GM12872 (cell line): ENCODE data around the gene RAB11FIP5.

ENCODE experiments used
- TF ChIP-seq, protein P1 (sequence below): IDR thresholded peaks from 3 replicates; pipeline ENCODE4 v1.5.1; 2011; ENCODE audit warnings: low read depth, mild to moderate bottlenecking, low read length, moderate library complexity; ENCODE audit not compliant: insufficient read depth

Gene RAB11FIP5

DNA sequence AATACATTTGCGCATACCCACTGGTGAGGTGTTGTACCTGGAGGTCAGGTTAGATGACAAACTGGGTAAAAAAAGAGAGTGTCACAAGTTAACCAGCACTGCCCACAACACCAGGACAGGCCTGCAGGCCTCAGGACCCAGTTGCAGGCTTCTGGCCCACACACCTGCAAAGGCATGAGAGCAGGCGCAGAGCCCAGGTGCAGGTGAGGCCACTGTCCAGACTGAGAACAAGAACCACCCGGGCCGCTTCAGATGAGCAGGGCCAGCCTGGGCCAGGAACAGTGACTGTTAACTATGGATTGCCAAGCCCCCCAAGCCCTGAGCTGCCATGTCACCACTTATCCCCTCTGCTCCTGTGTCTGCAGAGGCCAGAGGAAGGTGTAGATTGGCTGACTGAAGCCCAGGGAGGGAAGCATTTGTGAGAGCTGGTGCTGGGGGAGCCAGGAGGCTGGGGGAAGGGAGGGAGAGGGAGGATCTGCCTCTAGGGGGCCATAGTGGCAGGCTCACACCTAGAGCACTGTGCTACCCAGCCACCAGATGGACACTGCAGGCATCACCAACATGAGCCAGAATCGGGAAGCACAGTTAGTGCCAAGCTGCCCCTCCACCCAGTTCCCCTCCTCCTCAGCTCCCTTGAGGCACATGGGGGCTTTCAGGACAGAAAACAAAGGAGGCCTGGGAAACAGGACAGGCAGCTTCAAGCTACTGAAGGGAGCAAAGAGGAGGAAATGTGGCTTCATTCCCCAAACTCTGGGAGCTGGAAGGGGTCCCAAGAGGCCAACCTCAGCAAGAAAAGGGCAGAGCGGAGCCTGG lies 76.6 kb downstream of the RAB11FIP5 start:
- TF ChIP-seq, protein P1, sequence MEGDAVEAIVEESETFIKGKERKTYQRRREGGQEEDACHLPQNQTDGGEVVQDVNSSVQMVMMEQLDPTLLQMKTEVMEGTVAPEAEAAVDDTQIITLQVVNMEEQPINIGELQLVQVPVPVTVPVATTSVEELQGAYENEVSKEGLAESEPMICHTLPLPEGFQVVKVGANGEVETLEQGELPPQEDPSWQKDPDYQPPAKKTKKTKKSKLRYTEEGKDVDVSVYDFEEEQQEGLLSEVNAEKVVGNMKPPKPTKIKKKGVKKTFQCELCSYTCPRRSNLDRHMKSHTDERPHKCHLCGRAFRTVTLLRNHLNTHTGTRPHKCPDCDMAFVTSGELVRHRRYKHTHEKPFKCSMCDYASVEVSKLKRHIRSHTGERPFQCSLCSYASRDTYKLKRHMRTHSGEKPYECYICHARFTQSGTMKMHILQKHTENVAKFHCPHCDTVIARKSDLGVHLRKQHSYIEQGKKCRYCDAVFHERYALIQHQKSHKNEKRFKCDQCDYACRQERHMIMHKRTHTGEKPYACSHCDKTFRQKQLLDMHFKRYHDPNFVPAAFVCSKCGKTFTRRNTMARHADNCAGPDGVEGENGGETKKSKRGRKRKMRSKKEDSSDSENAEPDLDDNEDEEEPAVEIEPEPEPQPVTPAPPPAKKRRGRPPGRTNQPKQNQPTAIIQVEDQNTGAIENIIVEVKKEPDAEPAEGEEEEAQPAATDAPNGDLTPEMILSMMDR: peak; percentile 43

DNA sequence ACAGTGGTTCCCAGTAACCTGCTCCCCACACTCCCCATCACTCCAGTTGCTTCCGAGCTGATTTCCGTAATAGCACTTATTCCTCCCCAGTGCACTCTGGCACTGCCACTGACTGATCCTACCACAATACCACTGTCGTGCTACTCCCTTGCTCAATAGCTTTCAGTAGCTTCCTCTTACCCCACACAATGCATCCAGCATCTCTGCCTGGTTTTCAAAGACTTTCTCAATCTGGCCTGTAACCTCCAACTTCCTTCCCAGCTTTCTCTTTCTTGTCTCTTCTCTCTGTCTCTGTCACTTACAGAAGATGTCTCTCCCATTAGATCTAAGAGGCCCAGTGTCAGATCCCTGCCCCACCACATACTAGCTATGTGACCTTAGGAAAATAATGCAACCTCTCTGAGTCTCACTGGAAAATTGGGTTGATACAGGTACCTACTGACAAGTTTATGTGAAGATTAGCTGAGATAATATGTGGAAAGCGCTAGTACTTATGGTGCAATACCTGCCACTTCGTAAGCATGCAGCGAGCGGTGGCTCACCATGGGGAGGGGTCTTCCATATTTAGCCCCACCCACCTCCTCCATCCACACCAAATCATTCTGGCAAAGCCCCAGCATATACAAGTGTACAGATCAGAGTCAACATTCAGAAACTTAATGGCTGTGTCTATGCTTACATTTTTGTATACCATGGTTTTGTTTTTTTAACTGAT lies 77.9 kb downstream of the RAB11FIP5 start:
- TF ChIP-seq, protein P1: no peak

DNA sequence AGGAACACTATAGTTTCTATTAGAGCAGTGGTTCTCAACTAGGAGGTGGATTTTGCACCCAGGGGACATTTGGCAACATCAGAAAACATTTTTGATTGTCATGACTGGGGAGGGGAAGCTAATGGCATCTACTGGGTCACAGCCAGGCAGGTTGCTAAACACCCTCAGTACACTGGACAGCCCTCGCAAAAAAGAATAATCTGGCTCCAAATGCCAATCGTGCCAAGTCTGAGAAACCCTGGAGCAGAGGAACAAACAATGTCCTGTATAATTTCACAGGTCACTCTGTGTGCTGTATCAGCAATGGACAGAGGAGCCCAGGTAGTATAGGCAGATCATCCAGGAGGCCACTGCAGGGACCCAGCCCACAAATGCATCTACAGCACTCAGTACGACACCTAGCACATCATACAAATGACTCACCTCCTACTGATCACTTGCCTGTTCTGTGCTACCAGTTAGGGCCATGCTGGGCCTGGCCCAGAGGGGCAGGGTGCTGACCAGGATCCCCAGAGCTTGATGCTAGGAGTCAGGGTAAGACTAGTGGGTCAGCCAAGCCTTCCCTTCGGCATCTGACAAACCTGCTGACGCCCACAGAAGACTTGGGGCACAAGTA lies 78.9 kb downstream of the RAB11FIP5 start:
- TF ChIP-seq, protein P1: no peak

GRCh38 chr2:73033142-73033765 lies 79.5 kb downstream of the RAB11FIP5 start:
- TF ChIP-seq, protein P1: no peak

DNA sequence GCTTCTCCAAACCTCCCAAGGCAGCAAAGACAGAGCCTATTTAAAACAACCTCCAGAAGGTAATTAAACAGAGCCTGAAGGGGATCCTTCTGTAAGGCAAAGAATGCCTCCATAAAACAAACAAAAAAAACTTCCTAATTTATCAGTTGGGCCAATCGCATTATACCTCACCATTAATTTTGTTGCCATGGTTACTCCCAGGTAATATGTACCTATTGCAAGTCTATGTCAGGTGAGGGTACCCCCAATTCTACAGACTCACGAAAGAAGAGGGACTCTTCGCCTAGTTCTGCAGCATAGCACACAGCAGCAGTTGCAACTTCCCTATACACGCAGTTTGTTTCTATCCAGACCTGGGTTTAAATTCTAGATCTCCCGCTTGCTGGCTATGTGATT lies 80.0 kb downstream of the RAB11FIP5 start:
- TF ChIP-seq, protein P1: no peak

- TF ChIP-seq, protein P1: no peak
Measured at GRCh38 chr2:73031725-73032701, 80.7 kb downstream of the RAB11FIP5 start.
